PC-9 (cell line): Measurements from ENCODE around the gene SYTL2.

ENCODE experiments used
- EZH2 ChIP-seq: fragments of 200-600 bp; sonication (generic); IDR thresholded peaks from 2 replicates; pipeline ENCODE4 v1.8.0; 2017; ENCODE audit warnings: antibody characterized with exemption, low read depth
- TF ChIP-seq, protein P1 (sequence below): fragments of 200-600 bp; sonication (generic); conservative IDR thresholded peaks from 2 replicates; pipeline ENCODE4 v1.6.1; 2017; ENCODE audit warnings: mixed run types, antibody characterized with exemption, mild to moderate bottlenecking, moderate library complexity

DNA sequence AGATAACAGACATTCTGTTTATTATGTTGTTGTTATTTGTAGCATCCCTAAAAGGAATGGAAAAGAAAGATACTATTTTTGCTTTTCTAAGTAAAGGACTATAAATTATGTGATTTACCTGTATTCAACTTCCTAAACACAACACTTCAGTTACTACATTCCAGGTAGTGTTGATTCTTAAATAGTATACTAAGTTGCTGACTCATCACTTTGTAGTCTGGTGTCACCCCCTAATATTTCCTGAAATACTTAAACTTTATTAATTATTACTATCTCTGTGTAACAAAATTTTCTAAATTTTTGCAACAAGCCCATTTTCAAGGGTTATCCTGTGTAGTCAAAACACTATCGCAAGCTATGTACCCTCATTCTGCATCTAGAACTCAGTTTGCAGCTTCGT, 7.0 kb downstream of the SYTL2 start:
- no peak for TF ChIP-seq EZH2
- TF ChIP-seq, protein P1, sequence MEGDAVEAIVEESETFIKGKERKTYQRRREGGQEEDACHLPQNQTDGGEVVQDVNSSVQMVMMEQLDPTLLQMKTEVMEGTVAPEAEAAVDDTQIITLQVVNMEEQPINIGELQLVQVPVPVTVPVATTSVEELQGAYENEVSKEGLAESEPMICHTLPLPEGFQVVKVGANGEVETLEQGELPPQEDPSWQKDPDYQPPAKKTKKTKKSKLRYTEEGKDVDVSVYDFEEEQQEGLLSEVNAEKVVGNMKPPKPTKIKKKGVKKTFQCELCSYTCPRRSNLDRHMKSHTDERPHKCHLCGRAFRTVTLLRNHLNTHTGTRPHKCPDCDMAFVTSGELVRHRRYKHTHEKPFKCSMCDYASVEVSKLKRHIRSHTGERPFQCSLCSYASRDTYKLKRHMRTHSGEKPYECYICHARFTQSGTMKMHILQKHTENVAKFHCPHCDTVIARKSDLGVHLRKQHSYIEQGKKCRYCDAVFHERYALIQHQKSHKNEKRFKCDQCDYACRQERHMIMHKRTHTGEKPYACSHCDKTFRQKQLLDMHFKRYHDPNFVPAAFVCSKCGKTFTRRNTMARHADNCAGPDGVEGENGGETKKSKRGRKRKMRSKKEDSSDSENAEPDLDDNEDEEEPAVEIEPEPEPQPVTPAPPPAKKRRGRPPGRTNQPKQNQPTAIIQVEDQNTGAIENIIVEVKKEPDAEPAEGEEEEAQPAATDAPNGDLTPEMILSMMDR = no peak
